Measurements from ENCODE around the gene MT2A.

- TF ChIP-seq EZH2 (IDR thresholded peaks at IDR 0.05; ENCODE audit: borderline replicate concordance, insufficient read depth, low read depth, low read length, poor library complexity, severe bottlenecking) (no peak), CTCF (IDR thresholded peaks at IDR 0.05) (no peak)
Measured at GRCh38 chr16:56591377-56592060, 16.9 kb upstream of the MT2A start.
